GM23248 (cell line): ENCODE results near the gene LGR6. TPM values are rescaled to one million over a fixed set of nuclear protein-coding genes. Genes with fewer than 3 reads are reported as not detected.
"Not testable (repeated sequence)": the region's sequence is repeated elsewhere in the genome, so short reads cannot be mapped to it uniquely, and the experiment has no call there.

Source experiments
- DNase-seq: peaks from one replicate; pipeline ENCODE4 v3.0.0-alpha.2; 2015
- H2AFZ ChIP-seq: fragments of 200-600 bp; sonication (generic); 2 replicates; pipeline ENCODE4 v1.6.1; 2016; ENCODE audit warnings: antibody characterized with exemption
- H3F3A ChIP-seq: fragments of 200-600 bp; sonication (generic); 2 replicates; pipeline ENCODE4 v1.6.1; 2016; ENCODE audit warnings: mild to moderate bottlenecking, antibody characterized with exemption, mixed run types; ENCODE audit not compliant: insufficient read depth
- H3K27ac ChIP-seq: fragments of 200-600 bp; sonication (generic); 2 replicates; pipeline ENCODE4 v1.5.1; 2016; ENCODE audit warnings: mild to moderate bottlenecking
- H3K27me3 ChIP-seq: fragments of 200-600 bp; sonication (generic); replicated peaks from 2 replicates; pipeline ENCODE4 v1.6.1; 2016; ENCODE audit warnings: mild to moderate bottlenecking; ENCODE audit not compliant: insufficient read depth
- H3K36me3 ChIP-seq: fragments of 200-600 bp; sonication (generic); 2 replicates; pipeline ENCODE4 v1.6.1; 2016; ENCODE audit warnings: low read depth, mild to moderate bottlenecking
- H3K4me1 ChIP-seq: fragments of 200-600 bp; sonication (generic); 2 replicates; pipeline ENCODE4 v1.6.1; 2016; ENCODE audit warnings: mild to moderate bottlenecking; ENCODE audit not compliant: insufficient read depth
- H3K4me2 ChIP-seq: fragments of 200-600 bp; sonication (generic); one replicate; pipeline ENCODE4 v1.6.1; 2016; ENCODE audit warnings: mild to moderate bottlenecking; ENCODE audit not compliant: unreplicated experiment
- H3K4me3 ChIP-seq: fragments of 200-600 bp; sonication (generic); 2 replicates; pipeline ENCODE4 v1.5.1; 2016; ENCODE audit warnings: mild to moderate bottlenecking
- H3K79me2 ChIP-seq: fragments of 200-600 bp; sonication (generic); 2 replicates; pipeline ENCODE4 v1.6.1; 2016; ENCODE audit warnings: mild to moderate bottlenecking; ENCODE audit not compliant: insufficient read depth
- H3K9ac ChIP-seq: fragments of 200-600 bp; sonication (generic); 2 replicates; pipeline ENCODE4 v1.6.1; 2016; ENCODE audit warnings: mild to moderate bottlenecking
- H3K9me2 ChIP-seq: fragments of 200-600 bp; sonication (generic); 2 replicates; pipeline ENCODE4 v1.6.1; 2016; ENCODE audit warnings: mixed run types, mild to moderate bottlenecking, moderate library complexity; ENCODE audit not compliant: insufficient read depth
- H3K9me3 ChIP-seq: fragments of 200-600 bp; sonication (generic); one replicate; pipeline ENCODE4 v1.6.1; 2017; ENCODE audit warnings: low read depth
- H4K20me1 ChIP-seq: fragments of 200-600 bp; sonication (generic); 2 replicates; pipeline ENCODE4 v1.6.0; 2016; ENCODE audit not compliant: insufficient read depth
- EZH2 ChIP-seq: fragments of 200-600 bp; sonication (generic); IDR thresholded peaks from 2 replicates; pipeline ENCODE4 v1.6.1; 2018; ENCODE audit warnings: antibody characterized with exemption, mild to moderate bottlenecking; ENCODE audit not compliant: insufficient read depth, poor library complexity, severe bottlenecking
- EZH2phosphoT487 ChIP-seq: fragments of 200-600 bp; sonication (generic); IDR thresholded peaks from 2 replicates; pipeline ENCODE4 v1.6.1; 2018; ENCODE audit warnings: antibody characterized with exemption, moderate library complexity, mild to moderate bottlenecking, low read depth; ENCODE audit not compliant: insufficient read depth
- WGBS, 2 experiments: methylation state at CpG; one replicate each; pipeline ENCODE4 v1.1.6; 2015 to 2017; ENCODE audit warnings: low lambda C conversion rate in 2 of 2, low coverage in 1 of 2; ENCODE audit errors: missing lambda C conversion rate in 2 of 2; 5-methylcytosine and 5-hydroxymethylcytosine counted together
- in situ Hi-C: fragments of 300-500 bp; cut with MboI; formaldehyde crosslinking; loops from 2 replicates; pipeline ENCODE4 v1.15.0; 2020
- polyA plus RNA-seq: library from polyadenylated mRNA; unstranded; fragments of >200 nt; fragmentation: Nextera tagmentation; extraction: Ambion mirVana; gene quantifications from 2 replicates; pipeline ENCODE4 v1.2.1, GENCODE V29; 2016
- total RNA-seq: library from RNA; depleted of rRNA; stranded (reverse); fragments of >200 nt; shearing (Covaris generic); gene quantifications from 2 replicates; pipeline ENCODE4 v1.2.3, GENCODE V29; 2014

LGR6 gene
- total and polyA plus RNA-seq, 2 experiments from 2014 or later, result not detected

DNA sequence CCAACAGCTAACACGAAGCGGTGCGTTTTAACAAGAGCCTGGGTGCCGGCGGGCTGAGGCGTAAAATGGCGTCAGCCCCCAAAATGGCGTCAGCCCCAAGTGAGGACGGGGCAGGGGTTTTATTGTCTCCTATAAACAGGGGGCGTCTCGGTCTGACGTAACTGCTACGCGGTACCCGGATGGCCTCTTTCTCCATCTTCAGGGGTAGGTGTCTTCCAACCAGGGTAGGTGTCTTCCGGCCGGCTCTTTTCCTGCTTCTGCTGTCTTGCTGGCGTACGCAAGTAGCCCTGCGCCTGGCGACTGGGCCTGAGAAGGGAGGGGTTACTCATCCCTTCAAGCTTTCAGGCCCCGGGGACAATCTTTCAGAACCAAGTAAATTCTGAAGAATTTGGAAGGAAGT, 45.3 kb downstream of the LGR6 start:
- Histone ChIP-seq H3F3A (0 out of 2 replicates have a peak, but pooled peaks cover 6% of the 10 kb centered on the region), H3K27me3 (peaks cover 19% of the 10 kb centered on the region), H3K36me3 (no peaks in the 10 kb centered on the region), H4K20me1 (no peaks in the 10 kb centered on the region), H3K9ac (no peak overlapping the region), H3K4me2 (no peak overlapping the region), H3K4me3 (no peak overlapping the region), H3K9me2 (no peaks in the 10 kb centered on the region), H3K79me2 (no peaks in the 10 kb centered on the region), H3K9me3 (no peaks in the 10 kb centered on the region), H3K27ac (no peak overlapping the region), H3K4me1 (peaks cover 15% of the 10 kb centered on the region), H2AFZ (no peak overlapping the region)
- in situ Hi-C loops, result no loop called here
- no peak for DNase-seq
- TF ChIP-seq EZH2phosphoT487 (no peak), EZH2 (no peak)
- WGBS, 2 experiments, result 86 to 91% methylated on average over 22 of the region's 22 CpGs

DNA sequence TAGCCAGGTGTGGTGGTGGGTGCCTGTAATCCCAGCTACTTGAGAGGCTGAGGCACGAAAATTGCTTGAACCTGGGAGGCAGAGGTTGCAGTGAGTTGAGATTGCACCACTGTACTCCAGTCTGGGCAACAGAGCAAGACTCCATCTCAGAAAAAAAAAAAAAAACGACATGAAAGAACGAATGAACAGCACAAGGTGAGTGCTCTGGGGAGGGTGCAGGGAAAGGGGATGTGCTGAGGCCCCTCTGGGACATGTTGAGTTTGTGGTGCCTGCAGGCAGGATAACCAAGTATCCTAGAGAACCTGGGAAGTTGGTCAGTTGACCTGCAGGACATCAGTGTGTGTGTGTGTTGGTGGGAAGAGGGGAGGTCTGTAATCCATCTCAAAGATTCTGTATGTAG, 46.6 kb downstream of the LGR6 start:
- in situ Hi-C loops, H3K9me3 ChIP-seq, H2AFZ ChIP-seq, H3K9me2 ChIP-seq, H3K4me2 ChIP-seq, DNase-seq, H3F3A ChIP-seq, H3K79me2 ChIP-seq, H3K9ac ChIP-seq, H3K36me3 ChIP-seq, H3K27ac ChIP-seq, H3K4me3 ChIP-seq, H4K20me1 ChIP-seq: not testable (repeated sequence)
- H3K27me3 ChIP-seq, result peaks cover 19% of the 10 kb centered on the region
- peaks cover 11% of the 10 kb centered on the region for H3K4me1 ChIP-seq
- 23 to 32% methylated on average over 3 of the region's 3 CpGs for WGBS, 2 experiments

DNA sequence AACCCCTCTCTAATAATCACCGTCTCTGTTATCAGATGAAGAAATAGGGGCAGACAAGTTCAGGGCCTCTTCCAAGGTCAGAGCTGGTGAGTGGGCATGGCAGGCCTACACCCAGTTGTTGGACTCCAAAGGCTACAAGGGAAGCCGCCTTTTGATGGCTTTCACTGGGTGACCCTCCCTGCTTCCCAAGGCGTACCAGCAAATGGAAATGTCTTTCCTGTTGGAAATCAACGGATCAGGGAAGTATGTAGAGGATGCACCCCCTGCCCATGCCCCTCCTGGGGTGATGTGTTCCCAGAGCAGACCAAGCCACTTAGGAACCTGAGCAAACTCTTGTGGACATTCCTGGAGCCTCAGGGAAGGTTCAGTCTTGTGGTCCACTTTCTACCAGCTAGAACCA, 47.4 kb downstream of the LGR6 start:
- TF ChIP-seq EZH2phosphoT487 (no peak), EZH2 (no peak)
- H2AFZ ChIP-seq, result no peak overlapping the region
- no peaks in the 10 kb centered on the region for H3K9me3 ChIP-seq
- H3K4me1 ChIP-seq, result peaks cover 6% of the 10 kb centered on the region; the same call in 1 of the 2 replicates
- no peak overlapping the region for H3K9ac ChIP-seq
- in situ Hi-C loops, result no loop called here
- no peaks in the 10 kb centered on the region for H3K9me2 ChIP-seq
- WGBS, 2 experiments, result 65 to 80% methylated on average over 4 of the region's 4 CpGs
- H3F3A ChIP-seq, result no peaks in the 10 kb centered on the region
- no peaks in the 10 kb centered on the region for H4K20me1 ChIP-seq
- no peaks in the 10 kb centered on the region for H3K36me3 ChIP-seq
- H3K27ac ChIP-seq, result no peak overlapping the region
- H3K4me3 ChIP-seq, result no peak overlapping the region
- no peaks in the 10 kb centered on the region for H3K79me2 ChIP-seq
- H3K27me3 ChIP-seq, result peaks cover 19% of the 10 kb centered on the region
- no peak overlapping the region for H3K4me2 ChIP-seq
- DNase-seq, result no peak

DNA sequence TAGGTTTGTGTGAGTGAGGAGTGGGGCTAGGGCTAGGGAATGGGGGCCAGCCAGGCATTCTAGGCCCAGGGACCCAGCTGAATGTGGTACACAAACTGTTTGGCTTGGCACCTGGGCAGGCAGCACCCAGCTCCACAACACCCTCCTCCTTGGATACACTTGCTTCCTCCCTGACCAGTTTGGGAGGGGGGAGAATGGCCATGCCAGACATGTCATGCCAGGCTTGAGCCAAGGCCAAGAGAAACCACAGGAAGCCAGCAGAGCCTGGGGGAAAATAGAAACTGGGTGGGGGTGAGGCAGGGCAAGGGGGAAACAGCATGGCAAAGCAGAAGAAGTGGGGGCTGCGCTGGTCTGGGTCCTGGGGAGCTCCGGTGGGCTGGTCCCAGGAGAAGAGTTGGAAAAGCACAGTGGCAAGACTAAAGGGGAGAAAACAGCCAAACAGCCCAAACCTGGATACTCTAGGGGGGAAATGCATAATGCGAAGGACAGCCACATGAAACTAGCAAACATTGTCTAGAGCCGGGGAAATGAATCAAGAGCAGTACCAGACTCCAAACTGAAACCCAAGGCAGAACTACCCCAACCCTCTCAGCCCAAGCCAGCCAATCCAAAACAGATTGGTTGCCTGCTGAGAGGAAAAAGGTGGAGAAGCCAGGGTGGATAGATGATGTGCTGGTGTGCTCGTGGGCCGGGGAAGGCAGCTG, 47.9 kb downstream of the LGR6 start:
- no peaks in the 10 kb centered on the region for H3K4me1 ChIP-seq
- no peak overlapping the region for H3K9ac ChIP-seq
- no peaks in the 10 kb centered on the region for H3K79me2 ChIP-seq
- H3F3A ChIP-seq, result no peaks in the 10 kb centered on the region
- peaks cover 19% of the 10 kb centered on the region for H3K27me3 ChIP-seq
- no peaks in the 10 kb centered on the region for H3K36me3 ChIP-seq
- WGBS, 2 experiments, result 76 to 83% methylated on average over 6 of the region's 6 CpGs
- no peak overlapping the region for H3K27ac ChIP-seq
- H3K9me3 ChIP-seq, result no peaks in the 10 kb centered on the region
- no peaks in the 10 kb centered on the region for H4K20me1 ChIP-seq
- no peak overlapping the region for H3K4me3 ChIP-seq
- DNase-seq, result no peak
- in situ Hi-C loops, result no loop called here
- H3K9me2 ChIP-seq, result no peaks in the 10 kb centered on the region
- TF ChIP-seq EZH2phosphoT487 (no peak), EZH2 (no peak)
- H3K4me2 ChIP-seq, result no peak overlapping the region
- no peak overlapping the region for H2AFZ ChIP-seq

DNA sequence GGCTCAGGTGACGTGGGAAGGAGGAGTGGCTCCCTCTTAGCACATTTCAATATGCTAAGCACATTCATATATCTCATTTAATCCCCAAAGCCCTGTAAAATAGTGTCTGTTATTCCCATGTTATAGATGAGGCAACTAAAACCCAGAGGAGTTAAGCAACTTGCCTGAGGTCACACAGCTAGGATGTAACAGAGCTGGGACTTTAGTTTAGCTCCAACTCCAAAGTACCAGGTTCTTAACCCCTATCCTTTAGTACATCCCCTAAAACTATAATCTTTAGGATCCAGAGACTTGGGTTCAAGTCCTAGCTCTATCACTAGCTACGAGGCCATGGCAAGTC, 48.5 kb downstream of the LGR6 start:
- no peak overlapping the region for H3K27ac ChIP-seq
- no peaks in the 10 kb centered on the region for H3K9me2 ChIP-seq
- H3K9ac ChIP-seq, result no peak overlapping the region
- H3K27me3 ChIP-seq, result peaks cover 25% of the 10 kb centered on the region
- H3K79me2 ChIP-seq, result no peaks in the 10 kb centered on the region
- DNase-seq, result no peak
- H3K9me3 ChIP-seq, result no peaks in the 10 kb centered on the region
- no peaks in the 10 kb centered on the region for H4K20me1 ChIP-seq
- H3K4me1 ChIP-seq, result no peaks in the 10 kb centered on the region
- TF ChIP-seq EZH2, result no peak
- TF ChIP-seq EZH2phosphoT487, result no peak
- H3K4me3 ChIP-seq, result no peak overlapping the region
- in situ Hi-C loops, result no loop called here
- no peaks in the 10 kb centered on the region for H3F3A ChIP-seq
- WGBS, 2 experiments, result 43 to 54% methylated on average over 2 of the region's 2 CpGs
- no peak overlapping the region for H2AFZ ChIP-seq
- H3K4me2 ChIP-seq, result no peak overlapping the region
- no peaks in the 10 kb centered on the region for H3K36me3 ChIP-seq
